ENCODE data around the gene RPL23.

RPL23 gene

GRCh38 chr17:38853292-38854219 lies at the start of gene RPL23:
Gene RPL23, minus strand, starts transcription at chr17:38853721. Its CDS starts 11 bp downstream, at chr17:38853710.
- FAIRE-seq = peak; percentile 57

- FAIRE-seq = no peak
Measured at GRCh38 chr17:38900978-38901656, 47.6 kb upstream of the RPL23 start.

DNA sequence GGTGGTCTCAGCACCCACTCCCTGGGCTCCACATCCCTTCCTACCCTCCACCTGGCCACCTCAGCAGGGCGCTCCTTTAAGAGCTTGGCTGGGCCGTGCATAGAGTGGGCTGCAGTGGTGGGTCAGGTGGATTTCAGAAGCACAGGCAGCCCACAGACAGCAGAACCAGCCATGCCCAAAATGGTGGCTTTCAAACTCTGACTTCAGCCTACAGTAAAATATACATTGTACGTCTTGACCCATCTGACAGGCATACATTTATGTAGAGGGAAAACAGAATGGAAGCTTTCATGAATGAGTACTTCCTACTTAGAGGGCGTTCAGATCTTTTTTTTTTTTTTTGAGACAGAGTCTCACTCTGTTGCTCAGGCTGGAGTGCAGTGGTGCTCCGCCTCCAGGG lies 45.9 kb upstream of the RPL23 start:
- no peak for FAIRE-seq

DNA sequence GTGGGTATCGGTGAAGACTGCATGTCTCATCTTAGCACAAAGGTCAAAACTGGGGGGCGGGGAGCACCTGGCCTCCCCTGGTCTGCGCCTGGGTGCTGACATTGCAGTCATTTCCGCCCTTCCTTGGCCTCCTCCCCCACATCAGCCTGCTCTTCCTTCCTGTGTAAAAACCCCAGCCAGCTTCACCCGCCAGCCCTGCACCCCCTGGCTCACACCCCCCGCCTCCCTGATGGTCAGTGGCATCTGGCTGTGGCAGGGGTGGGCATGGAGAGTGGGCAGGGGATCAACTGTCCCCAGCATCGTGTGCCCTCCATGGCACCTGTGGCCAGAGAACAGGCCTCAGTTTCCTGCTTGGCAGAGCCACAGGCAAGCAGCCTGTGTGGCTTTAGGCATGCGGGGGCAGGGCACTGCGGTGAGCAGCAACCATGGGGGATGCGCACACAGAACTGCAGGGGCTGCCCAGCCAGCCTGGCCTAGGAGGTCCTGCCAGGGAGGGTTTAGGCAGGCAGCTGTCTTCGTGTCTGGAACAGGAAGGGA lies 45.4 kb upstream of the RPL23 start:
- FAIRE-seq = no peak

DNA sequence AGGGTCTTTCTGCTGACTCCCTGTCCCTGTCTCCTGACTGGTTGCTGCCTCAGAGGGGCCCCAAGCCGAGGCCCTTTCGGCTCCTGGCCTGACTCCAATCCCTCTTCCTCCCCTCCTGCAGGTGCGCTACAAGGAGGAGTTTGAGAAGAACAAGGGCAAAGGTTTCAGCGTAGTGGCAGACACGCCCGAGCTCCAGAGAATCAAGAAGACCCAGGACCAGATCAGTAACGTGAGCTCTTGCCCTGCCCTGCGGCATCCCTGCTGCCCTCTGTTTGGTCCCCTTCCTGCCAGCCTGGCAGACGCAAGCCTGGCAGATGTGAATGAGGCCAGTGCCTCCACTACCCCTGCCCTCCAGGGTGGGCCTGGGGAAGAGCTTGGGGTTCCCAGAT lies 44.8 kb upstream of the RPL23 start:
- FAIRE-seq = no peak

GRCh38 chr17:38897671-38898290 lies 44.3 kb upstream of the RPL23 start:
- FAIRE-seq = no peak

DNA sequence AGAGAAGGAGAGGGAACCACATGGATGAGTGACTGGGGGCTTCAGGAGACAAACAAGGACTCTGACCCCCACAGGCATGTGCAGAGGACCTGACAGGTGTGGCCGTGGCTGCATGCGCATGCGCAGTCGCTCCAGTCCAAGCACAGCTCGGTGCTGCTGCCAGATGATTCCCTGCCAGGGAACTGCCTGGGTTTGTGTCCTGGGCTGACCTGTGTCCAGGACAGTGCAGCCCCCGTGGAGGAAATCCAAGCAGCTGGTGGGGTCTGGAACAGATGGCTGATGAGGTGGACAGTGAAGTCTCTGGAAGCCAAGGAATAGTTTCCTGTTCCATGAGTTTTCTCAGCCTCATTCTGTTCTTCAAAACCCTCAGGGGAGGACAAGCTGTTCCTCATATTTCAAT lies 43.7 kb upstream of the RPL23 start:
- FAIRE-seq = no peak

DNA sequence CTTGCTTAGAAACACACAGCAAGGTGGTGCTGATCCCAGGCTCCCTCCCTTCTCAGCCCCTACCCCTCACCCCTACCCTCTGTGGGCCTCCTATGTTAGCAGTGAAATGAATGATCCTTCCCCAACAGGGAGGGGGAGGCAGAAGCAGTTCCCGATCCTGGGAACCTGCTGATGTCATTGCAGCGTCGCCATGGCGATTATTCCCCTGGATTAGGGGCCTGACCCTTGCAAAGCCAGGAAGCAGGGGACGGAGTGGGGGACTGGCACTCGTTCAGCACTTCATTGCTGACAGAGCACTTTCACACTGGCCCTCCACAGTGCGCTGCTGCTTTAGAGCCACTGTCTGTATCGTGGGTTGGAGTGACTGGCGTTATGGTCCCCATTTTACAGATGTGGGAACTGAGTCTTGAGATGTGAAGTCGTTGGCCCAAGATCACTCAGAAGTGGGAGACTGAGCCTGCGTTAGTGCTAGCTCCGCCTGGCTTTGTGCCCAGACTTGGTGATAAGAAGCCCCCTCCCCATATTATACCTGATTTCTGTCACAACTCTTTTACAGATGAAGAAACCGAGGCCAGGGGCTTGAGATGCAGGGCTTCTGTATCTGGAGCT lies 42.9 kb upstream of the RPL23 start:
- FAIRE-seq = no peak

DNA sequence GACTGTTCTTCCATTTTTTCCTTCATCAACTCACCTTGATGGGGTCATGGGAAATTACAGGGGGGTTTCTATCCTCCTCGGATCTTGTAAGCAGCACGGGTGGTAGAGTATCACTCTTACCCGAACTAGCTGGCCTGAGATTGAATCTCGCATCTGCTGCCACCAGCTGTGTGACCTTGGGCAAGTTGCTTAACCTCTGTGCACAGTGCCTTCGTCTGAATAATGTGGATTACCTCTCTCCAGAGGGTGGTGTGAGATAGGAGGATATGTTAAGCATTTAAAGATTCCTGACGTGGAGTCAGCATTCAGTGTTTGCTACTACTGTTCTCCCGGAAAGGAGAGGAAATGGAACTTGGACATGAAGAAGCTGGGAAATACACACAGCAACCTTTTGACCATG lies 40.8 kb upstream of the RPL23 start:
- FAIRE-seq = no peak

- no peak for FAIRE-seq
Measured at GRCh38 chr17:38893607-38894006, 40.1 kb upstream of the RPL23 start.

DNA sequence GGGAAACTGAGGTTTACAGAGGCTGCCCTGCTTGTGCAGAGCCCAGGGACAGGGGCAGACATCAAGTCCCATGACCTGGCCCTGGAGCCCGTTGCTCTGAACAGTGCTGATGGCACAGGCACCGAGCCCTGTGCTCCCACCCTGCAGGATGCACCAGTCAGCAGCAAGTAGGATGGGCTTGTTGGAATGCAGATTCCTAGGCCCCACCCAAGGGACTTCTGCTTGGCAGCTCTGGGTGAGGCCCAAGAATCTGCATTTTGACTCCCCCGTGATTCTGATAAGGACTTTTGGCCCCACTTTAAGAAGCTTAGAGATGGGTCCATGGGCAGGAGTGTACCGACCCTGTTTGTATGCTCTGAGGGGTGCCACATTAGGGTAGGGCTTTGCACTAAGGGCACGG lies 39.6 kb upstream of the RPL23 start:
- no peak for FAIRE-seq

- FAIRE-seq = no peak
Measured at GRCh38 chr17:38892620-38893019, 39.1 kb upstream of the RPL23 start.

DNA sequence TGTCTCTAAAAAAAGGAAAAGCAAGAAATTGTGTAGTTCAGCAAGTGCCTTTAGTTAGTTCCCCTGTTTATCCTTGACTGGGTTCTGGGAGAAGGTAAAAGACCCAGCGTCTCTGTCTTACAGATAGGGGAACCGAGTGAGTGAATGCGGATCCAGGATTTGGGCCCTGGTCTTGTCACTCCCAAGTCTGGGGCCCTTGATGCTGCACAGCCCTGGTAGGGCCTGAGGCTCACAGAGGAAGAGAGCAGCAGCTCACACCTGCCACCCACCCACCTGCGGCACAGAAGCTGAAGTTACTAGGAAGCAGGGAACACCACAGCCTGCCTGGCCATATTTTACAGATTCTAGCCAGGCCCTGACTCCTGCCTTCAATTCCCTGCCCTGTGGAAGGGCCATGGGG lies 38.6 kb upstream of the RPL23 start:
- FAIRE-seq = no peak

DNA sequence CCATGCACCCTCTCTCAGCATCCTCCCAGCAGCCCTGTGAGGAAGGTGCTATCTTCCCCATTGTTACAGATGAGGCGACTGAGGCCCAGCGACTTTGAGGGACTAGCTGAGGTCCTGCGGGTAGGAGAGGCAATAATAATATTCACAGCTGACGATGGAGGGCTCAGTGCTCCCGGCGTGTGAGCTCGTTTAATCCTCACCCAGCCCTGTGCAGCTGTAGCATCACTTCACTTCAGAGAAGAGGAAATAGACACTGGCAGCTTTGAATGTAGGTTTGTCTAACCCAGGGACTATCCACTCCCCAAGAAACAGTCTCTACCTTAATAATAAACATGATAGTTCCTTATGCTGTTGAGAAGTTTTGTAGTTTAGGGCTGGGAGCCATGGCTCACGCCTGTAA lies 37.9 kb upstream of the RPL23 start:
- no peak for FAIRE-seq

DNA sequence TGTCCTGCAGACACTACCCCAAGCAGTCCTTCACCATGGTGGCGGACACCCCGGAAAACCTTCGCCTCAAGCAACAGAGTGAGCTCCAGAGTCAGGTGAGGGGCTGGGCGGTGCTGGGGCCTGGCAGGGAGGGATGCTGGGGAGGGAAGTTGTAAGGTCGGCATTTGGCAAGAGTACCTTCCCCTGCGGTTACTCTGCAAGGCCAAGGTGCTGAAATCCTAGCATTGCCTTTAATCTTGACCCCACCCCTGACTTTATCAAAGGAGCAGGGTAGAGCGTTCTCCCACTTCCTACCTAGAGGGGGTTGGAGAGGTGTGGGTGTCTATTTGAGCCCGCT lies 36.9 kb upstream of the RPL23 start:
- FAIRE-seq = no peak

DNA sequence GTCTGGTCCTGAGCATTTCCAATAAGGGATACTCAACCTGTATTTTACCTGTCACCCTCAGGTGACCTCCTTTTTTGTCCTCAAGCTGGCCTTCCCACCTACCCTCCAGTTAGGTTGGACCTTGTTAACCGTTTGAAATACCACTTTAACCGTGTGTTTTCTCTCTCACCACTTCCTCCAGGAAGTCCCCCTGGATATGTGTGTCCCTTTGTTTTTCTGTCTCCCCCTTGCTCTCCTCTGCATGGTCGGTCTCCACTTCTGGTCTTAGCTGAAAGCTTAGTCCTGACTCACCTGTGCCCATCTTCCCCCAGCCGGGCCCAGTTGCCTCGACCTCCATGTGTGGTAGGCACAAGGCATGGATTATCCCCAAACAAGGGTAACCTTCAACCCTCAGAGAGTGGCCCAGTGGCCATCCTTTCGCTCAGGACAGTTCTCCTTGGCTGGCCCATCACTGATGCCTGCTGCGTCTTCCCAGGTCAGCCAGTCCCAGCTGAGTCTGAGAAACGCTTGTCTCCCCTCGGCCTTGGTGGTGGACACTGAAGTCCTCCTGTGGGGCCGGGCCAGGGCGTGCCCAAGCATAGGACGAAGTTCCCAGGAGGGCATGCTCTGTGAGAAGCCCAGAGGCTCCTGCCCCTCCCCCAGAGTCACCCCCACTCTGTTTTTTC lies 36.4 kb upstream of the RPL23 start:
- no peak for FAIRE-seq

- no peak for FAIRE-seq
Measured at GRCh38 chr17:38888842-38889241, 35.3 kb upstream of the RPL23 start.

- no peak for FAIRE-seq
Measured at GRCh38 chr17:38886643-38887010, 33.1 kb upstream of the RPL23 start.

DNA sequence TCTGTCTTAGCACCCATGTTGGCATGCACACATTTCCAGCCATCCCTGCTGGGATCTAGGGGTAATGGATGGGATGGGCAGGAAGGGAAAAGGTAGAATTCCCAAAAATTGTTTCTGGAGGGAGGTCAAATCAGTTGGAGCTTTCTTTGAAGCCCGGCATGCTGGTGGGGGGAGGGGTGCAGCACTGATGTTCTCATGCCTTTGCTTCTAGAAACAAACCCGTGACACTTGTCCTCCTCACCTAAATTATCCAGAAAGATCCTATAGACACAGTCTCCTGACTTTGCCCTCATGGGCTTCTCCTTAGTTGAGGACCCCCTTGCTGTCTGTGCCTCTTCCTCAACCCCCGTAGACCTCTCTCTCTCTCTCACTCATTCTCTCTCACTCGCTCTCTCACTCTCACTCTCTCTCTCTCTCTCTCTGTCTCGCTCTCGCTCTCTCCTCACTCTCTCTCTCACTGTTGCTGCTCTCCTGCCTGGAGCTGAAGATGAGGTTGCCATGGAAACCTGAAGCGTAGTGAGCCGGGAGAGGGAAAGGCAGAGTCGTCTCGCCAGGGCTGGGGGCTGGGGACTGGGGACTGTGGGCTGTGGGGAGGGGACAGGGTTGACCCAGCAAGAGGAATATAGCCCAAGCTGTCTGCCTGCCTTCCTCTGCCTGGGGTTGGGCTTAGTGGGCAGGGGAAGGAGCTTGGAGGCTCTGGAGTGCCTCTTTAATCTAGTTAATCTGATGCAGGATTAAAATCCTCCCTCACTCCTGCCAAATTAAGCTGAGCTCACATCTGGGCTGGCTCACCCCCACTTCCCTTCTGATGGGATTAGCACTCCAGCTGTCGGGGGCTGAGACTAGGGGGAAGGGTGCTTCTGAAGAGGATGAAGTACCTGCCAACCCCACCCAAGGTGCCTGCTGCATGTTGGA lies 32.5 kb upstream of the RPL23 start:
- FAIRE-seq = no peak

DNA sequence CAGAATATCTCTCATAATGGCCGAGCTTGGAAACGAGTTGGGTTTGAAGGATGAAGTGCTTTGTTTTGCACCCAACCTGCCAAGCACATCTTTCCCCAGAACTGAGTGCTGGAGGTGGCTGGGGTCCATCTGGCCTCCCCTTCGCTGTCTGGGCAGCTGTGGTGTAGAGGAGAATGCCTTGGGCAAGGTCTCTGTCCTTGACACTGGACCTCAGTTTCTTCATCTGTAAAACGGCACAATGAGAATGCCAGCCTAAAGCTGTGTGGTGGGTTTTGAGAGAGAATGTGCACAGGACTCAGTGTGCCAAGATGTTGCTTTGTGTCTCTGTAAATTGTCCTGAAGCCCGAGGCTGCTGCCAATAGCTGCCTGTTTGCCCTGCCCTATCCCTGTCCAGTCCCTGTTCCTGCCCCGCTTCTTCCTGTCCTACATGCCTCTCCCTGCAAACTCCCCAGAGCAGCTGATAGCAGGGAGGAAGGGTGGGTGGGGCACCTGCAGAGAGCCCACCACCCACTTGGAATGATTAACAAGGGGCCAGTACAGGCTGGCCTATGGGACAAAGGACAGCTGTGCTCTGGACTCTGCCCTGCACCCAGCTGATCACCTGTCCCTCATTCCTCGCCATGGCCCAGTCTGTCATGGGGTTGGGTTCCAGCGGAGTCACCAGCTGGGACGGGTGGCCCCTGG lies 31.7 kb upstream of the RPL23 start:
- FAIRE-seq = no peak
